HG03066 (cell line): Measurements from ENCODE around the gene PARP9.

Source experiments
- ATAC-seq: cut with Tn5 transposase; IDR thresholded peaks from one replicate; pipeline ENCODE4 v1.9.1; 2021; ENCODE audit warnings: low read depth; ENCODE audit not compliant: unreplicated experiment

Gene PARP9

GRCh38 chr3:122496508-122496907 is 67.6 kb downstream of the PARP9 start:
- no peak for ATAC-seq

- no peak for ATAC-seq
Measured at GRCh38 chr3:122493296-122493695, 70.8 kb downstream of the PARP9 start.

GRCh38 chr3:122488262-122488973 is 75.7 kb downstream of the PARP9 start:
- ATAC-seq, result no peak

- no peak for ATAC-seq
Measured at GRCh38 chr3:122484985-122485384, 79.1 kb downstream of the PARP9 start.

GRCh38 chr3:122481390-122481789 is 82.7 kb downstream of the PARP9 start:
- ATAC-seq, result no peak
